K562 (cell line): Measurements from ENCODE around the gene GLRX5. TPM values are rescaled to one million over a fixed set of nuclear protein-coding genes. Genes with fewer than 3 reads are reported as not detected.

ENCODE experiments used
- polyA plus RNA-seq, 8 experiments: library from polyadenylated mRNA; depleted of rRNA in 4 of 8; stranded (reverse) in 5 of 8; unstranded in 3 of 8; fragments of >200 nt; fragmentation: Nextera tagmentation in 2 of 8; fragmentation: Illumina TruSeq in 1 of 8; extraction: Ambion mirVana in 2 of 8; extraction: Trizol in 1 of 8; gene quantifications; 2 replicates each; pipeline versions ENCODE4 v1.2.1 to v1.2.3, GENCODE V29; 2011 to 2014; ENCODE audit warnings: inconsistent platforms in 1 of 8, missing spikeins in 1 of 8
- small RNA-seq: library from RNA; depleted of rRNA; stranded (forward); fragments of <200 nt; gene quantifications from one replicate; pipeline ENCODE3, GENCODE V24; 2014
- total RNA-seq, 7 experiments: library from RNA; depleted of rRNA in 6 of 7; stranded (reverse); fragments of >200 nt in 6 of 7; fragmentation: Illumina TruSeq in 2 of 7; extraction: Trizol in 2 of 7; gene quantifications; 2 replicates each; pipeline versions ENCODE4 v1.2.1 to v1.2.3, GENCODE V29; 2011 to 2021; ENCODE audit warnings: low replicate concordance in 1 of 7

GLRX5 gene
- total and polyA plus RNA-seq, 9 of the 15 experiments (the other 6 are each of a cell fraction or from before 2014, with no cell fraction given): 16.7 to 96.8 (median 66.8) TPM

Small RNAs within 50 kb of the gene (small RNA-seq; reads per million reads assigned to genes)
- 1.5 reads per million, percentile 75 among the genes with 10 or more reads in this experiment for gene SCARNA13

Other genes starting within 250 kb of the GLRX5 start
- gene CLMN, start 215.1 kb upstream of the GLRX5 start, total RNA-seq (2014; rRNA removed): under 0.01 TPM in 1 of 2 replicates, not detected in the other
- gene CLMN, start 215.1 kb upstream of the GLRX5 start, total RNA-seq (2014; rRNA removed; fragmentation: Illumina TruSeq; extraction: Trizol): 0.04 and 0.06 TPM in 2 replicates
- not detected in 2 replicates for gene CLMN, start 215.1 kb upstream of the GLRX5 start, total RNA-seq (2015; rRNA removed; fragmentation: Illumina TruSeq; extraction: Trizol)
- 0.09 and 0.18 TPM in 2 replicates for gene CLMN, start 215.1 kb upstream of the GLRX5 start, total RNA-seq (2021)
- gene CLMN, start 215.1 kb upstream of the GLRX5 start, polyA plus RNA-seq (2011; rRNA removed): 0.11 and 0.14 TPM in 2 replicates
- gene CLMN, start 215.1 kb upstream of the GLRX5 start, polyA plus RNA-seq (2014; fragmentation: Illumina TruSeq; extraction: Trizol): 0.07 and 0.10 TPM in 2 replicates
- not detected for gene CLMN, start 215.1 kb upstream of the GLRX5 start, polyA plus RNA-seq (2014; fragmentation: Nextera tagmentation; extraction: Ambion mirVana)
- gene CLMN, start 215.1 kb upstream of the GLRX5 start, polyA plus RNA-seq (2014; rRNA removed): 0.01 TPM in 2 replicates
- gene SYNE3, start 18.4 kb upstream of the GLRX5 start, total RNA-seq (2014; rRNA removed): 0.94 and 2.7 TPM in 2 replicates
- 0.55 and 0.67 TPM in 2 replicates for gene SYNE3, start 18.4 kb upstream of the GLRX5 start, total RNA-seq (2014; rRNA removed; fragmentation: Illumina TruSeq; extraction: Trizol)
- 0.47 and 0.79 TPM in 2 replicates for gene SYNE3, start 18.4 kb upstream of the GLRX5 start, total RNA-seq (2015; rRNA removed; fragmentation: Illumina TruSeq; extraction: Trizol)
- gene SYNE3, start 18.4 kb upstream of the GLRX5 start, total RNA-seq (2021): 2.2 and 3.1 TPM in 2 replicates
- 0.15 and 0.95 TPM in 2 replicates for gene SYNE3, start 18.4 kb upstream of the GLRX5 start, polyA plus RNA-seq (2011; rRNA removed)
- 0.61 and 0.71 TPM in 2 replicates for gene SYNE3, start 18.4 kb upstream of the GLRX5 start, polyA plus RNA-seq (2014; fragmentation: Illumina TruSeq; extraction: Trizol)
- under 1 TPM; 0.04 to 0.08 TPM for gene SYNE3, start 18.4 kb upstream of the GLRX5 start, polyA plus RNA-seq (2014; fragmentation: Nextera tagmentation; extraction: Ambion mirVana)
- 1.7 and 1.8 TPM in 2 replicates for gene SYNE3, start 18.4 kb upstream of the GLRX5 start, polyA plus RNA-seq (2014; rRNA removed)
- gene TCL1B, start 151.4 kb downstream of the GLRX5 start, total RNA-seq (2014; rRNA removed): not detected in 2 replicates
- gene TCL1B, start 151.4 kb downstream of the GLRX5 start, total RNA-seq (2014; rRNA removed; fragmentation: Illumina TruSeq; extraction: Trizol): not detected in 2 replicates
- not detected in 2 replicates for gene TCL1B, start 151.4 kb downstream of the GLRX5 start, total RNA-seq (2015; rRNA removed; fragmentation: Illumina TruSeq; extraction: Trizol)
- gene TCL1B, start 151.4 kb downstream of the GLRX5 start, total RNA-seq (2021): not detected in 2 replicates
- gene TCL1B, start 151.4 kb downstream of the GLRX5 start, polyA plus RNA-seq (2011; rRNA removed): not detected in 2 replicates
- not detected in 2 replicates for gene TCL1B, start 151.4 kb downstream of the GLRX5 start, polyA plus RNA-seq (2014; fragmentation: Illumina TruSeq; extraction: Trizol)
- not detected for gene TCL1B, start 151.4 kb downstream of the GLRX5 start, polyA plus RNA-seq (2014; fragmentation: Nextera tagmentation; extraction: Ambion mirVana)
- not detected in 2 replicates for gene TCL1B, start 151.4 kb downstream of the GLRX5 start, polyA plus RNA-seq (2014; rRNA removed)
- gene TCL1A, start 179.1 kb downstream of the GLRX5 start, total RNA-seq (2014; rRNA removed): 0.16 TPM in 1 of 2 replicates, not detected in the other
- not detected in 2 replicates for gene TCL1A, start 179.1 kb downstream of the GLRX5 start, total RNA-seq (2014; rRNA removed; fragmentation: Illumina TruSeq; extraction: Trizol)
- gene TCL1A, start 179.1 kb downstream of the GLRX5 start, total RNA-seq (2015; rRNA removed; fragmentation: Illumina TruSeq; extraction: Trizol): not detected in 2 replicates
- gene TCL1A, start 179.1 kb downstream of the GLRX5 start, total RNA-seq (2021): not detected in 2 replicates
- not detected in 2 replicates for gene TCL1A, start 179.1 kb downstream of the GLRX5 start, polyA plus RNA-seq (2011; rRNA removed)
- gene TCL1A, start 179.1 kb downstream of the GLRX5 start, polyA plus RNA-seq (2014; fragmentation: Illumina TruSeq; extraction: Trizol): 0.10 TPM in 1 of 2 replicates, not detected in the other
- not detected for gene TCL1A, start 179.1 kb downstream of the GLRX5 start, polyA plus RNA-seq (2014; fragmentation: Nextera tagmentation; extraction: Ambion mirVana)
- gene TCL1A, start 179.1 kb downstream of the GLRX5 start, polyA plus RNA-seq (2014; rRNA removed): 0.11 TPM in 1 of 2 replicates, not detected in the other